Adipocyte (in vitro differentiated cells): Measurements from ENCODE around the gene CKAP2L.
A peak's percentile ranks its signal among the peaks of the same experiment; 100 is the strongest.

Experiments used
- DNase-seq: peaks from one replicate; pipeline ENCODE4 v3.0.0-alpha.2; 2015; ENCODE audit warnings: low read depth
- H3K27me3 ChIP-seq: replicated peaks from 2 replicates; pipeline ENCODE4 v1.7.0; 2013; ENCODE audit warnings: mild to moderate bottlenecking, low read length, moderate library complexity; ENCODE audit not compliant: control insufficient read depth, insufficient read depth
- H3K36me3 ChIP-seq: 2 replicates; pipeline ENCODE4 v1.7.0; 2013; ENCODE audit warnings: low read length, mild to moderate bottlenecking, moderate library complexity; ENCODE audit not compliant: control insufficient read depth, insufficient read depth, severe bottlenecking
- H3K4me1 ChIP-seq: 2 replicates; pipeline ENCODE4 v1.7.0; 2013; ENCODE audit warnings: mild to moderate bottlenecking, low read length, moderate library complexity; ENCODE audit not compliant: control insufficient read depth, insufficient read depth
- H3K4me3 ChIP-seq: 2 replicates; pipeline ENCODE4 v1.7.0; 2013; ENCODE audit warnings: mild to moderate bottlenecking, low read length, moderate library complexity
- H3K9ac ChIP-seq: 2 replicates; pipeline ENCODE4 v1.7.0; 2013; ENCODE audit warnings: mild to moderate bottlenecking, low read length, moderate library complexity
- H3K9me3 ChIP-seq: 2 replicates; pipeline ENCODE4 v1.7.0; 2013; ENCODE audit warnings: mild to moderate bottlenecking, low read length, moderate library complexity; ENCODE audit not compliant: control insufficient read depth

The CKAP2L gene

DNA sequence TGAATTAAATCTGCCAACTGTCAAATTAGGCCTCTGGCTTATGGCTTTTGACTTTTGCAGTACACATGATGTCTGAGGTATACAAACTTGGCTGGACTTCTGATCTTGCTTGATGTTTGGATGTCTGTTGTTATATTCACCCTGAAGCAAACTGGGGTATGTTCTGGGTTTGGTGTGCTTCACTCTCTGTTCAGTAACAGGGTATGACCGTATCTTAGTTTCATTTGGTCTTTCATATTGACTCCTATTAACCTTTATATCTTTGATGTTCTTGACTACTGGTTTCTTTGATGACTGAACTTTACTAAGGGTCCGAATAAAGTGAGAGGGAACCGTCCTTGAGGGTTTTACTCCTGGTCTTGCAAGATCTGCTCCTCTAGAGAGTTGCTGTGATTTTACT lies 8.2 kb downstream of the CKAP2L start:
- H3K36me3 ChIP-seq, result no peaks in the 10 kb centered on the region
- no peak overlapping the region for H3K9ac ChIP-seq
- no peaks in the 10 kb centered on the region for H3K27me3 ChIP-seq
- H3K9me3 ChIP-seq, result no peaks in the 10 kb centered on the region
- no peak for DNase-seq
- peaks cover 12% of the 10 kb centered on the region for H3K4me1 ChIP-seq
- no peak overlapping the region for H3K4me3 ChIP-seq

DNA sequence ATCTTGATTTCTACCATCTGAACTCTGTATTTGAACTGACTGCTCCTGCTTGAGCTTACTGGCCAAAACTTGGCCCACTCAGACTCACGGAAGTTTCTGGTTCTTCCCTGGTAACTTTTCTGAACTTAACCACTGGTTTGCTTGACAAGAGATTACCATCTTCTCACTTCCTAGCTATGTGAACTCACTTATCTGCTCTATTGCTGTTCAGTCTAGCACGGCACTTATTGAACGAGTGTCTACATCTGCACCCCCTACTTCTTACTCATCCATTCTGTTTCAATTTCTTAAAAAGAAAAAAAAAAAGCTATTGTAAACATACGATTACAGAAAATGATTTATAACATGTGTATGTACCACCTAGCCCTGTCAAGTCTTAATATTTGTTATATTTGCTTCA lies 9.0 kb downstream of the CKAP2L start:
- Histone ChIP-seq H3K9me3 (no peaks in the 10 kb centered on the region), H3K4me3 (no peak overlapping the region), H3K36me3 (no peaks in the 10 kb centered on the region), H3K9ac (no peak overlapping the region), H3K4me1 (peaks cover 12% of the 10 kb centered on the region), H3K27me3 (no peaks in the 10 kb centered on the region)
- DNase-seq, result no peak

DNA sequence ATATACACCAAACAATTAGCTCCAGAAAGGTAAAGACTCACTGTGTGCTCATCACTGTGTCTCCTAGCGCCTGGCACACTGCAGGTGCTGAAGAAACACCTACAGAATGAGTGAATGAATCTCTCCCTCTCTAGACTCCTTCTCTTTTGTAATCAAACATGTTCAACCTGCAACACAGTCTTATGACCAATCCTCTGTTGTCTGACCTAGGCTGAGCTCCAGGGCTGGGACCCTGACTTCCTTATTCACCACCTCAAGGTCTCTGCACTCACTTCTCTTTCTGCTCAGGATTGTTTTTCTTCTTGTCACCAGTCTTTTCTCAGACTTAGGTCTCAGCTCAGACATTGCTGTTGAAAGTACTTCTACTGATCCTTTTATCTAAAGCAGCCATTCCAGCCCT lies 9.8 kb downstream of the CKAP2L start:
- Histone ChIP-seq H3K4me3 (no peak overlapping the region), H3K36me3 (no peaks in the 10 kb centered on the region), H3K9me3 (no peaks in the 10 kb centered on the region), H3K9ac (no peak overlapping the region), H3K27me3 (no peaks in the 10 kb centered on the region), H3K4me1 (peaks cover 12% of the 10 kb centered on the region)
- DNase-seq, result no peak

DNA sequence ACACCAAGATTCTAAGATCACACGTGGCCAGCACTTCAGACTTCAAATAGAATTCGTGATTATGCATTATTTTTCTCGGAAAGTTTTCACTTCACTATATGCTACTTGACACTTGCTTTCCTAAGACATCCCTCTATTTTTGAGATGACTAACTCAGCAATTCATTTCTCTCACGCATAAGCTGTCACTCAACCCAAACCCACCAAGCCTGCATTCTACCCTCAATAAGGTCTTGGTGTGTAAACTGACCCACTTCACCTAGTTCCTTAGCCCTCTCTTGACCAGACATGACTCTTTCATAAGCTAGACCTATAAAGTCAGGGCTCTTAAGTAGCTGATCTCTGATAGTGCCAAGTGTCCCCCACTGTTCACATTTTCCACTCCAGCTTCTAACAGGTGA lies 11.7 kb downstream of the CKAP2L start:
- Histone ChIP-seq H3K9ac (no peak overlapping the region), H3K27me3 (no peaks in the 10 kb centered on the region), H3K9me3 (no peaks in the 10 kb centered on the region), H3K4me3 (no peak overlapping the region), H3K36me3 (no peaks in the 10 kb centered on the region), H3K4me1 (peaks cover 12% of the 10 kb centered on the region)
- DNase-seq, result no peak

DNA sequence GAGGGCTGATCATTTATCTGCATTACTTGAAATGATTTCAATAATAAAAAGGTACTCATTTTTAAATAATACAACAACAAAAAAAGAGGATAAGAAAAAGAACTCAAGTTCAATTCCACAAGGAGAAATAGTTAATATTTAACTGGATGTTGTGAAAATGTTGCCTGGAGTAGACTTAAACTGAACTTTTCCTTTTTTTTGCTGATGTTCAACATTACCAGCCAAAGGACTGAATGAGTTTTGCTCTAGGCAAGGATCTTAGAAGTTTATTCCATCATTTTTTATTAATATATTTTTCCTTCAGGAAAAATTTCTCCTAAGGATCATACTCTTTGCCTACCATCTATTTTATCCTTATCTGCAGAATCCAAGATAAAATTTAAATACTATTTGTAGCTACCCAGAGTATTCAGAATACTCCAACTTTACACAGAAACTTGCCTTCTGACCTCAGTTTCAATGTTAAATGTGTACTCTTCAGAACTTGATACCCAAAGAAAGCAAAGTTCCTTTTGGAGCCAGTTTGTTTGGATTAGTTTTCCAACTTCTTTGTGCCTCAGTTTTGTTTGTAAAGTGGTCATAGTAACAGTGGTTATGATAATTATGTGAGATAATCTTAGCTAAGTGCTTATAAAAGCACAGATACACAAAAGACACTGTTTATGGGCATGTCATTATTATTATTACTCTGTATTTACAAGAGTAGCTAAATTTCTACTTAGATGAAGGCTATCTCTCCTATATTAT lies 12.8 kb downstream of the CKAP2L start:
- DNase-seq, result no peak
- Histone ChIP-seq H3K9me3 (no peaks in the 10 kb centered on the region), H3K27me3 (no peaks in the 10 kb centered on the region), H3K4me1 (peaks cover 7% of the 10 kb centered on the region), H3K36me3 (no peaks in the 10 kb centered on the region), H3K9ac (no peak overlapping the region), H3K4me3 (no peak overlapping the region)

DNA sequence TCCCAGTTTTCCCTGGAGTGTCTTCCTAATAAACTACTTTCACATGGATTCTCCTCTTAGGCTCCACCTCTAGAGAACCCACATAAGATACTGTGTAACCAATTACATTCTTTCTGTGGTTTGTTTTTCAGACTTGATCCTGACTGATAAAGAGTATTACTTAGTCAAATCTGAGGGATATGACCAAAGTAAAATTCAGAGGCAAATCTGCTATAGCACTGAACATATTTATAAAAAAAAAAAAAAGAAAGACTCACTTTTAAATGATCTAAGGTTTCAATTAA lies 13.9 kb downstream of the CKAP2L start:
- H3K27me3 ChIP-seq, result no peaks in the 10 kb centered on the region

DNA sequence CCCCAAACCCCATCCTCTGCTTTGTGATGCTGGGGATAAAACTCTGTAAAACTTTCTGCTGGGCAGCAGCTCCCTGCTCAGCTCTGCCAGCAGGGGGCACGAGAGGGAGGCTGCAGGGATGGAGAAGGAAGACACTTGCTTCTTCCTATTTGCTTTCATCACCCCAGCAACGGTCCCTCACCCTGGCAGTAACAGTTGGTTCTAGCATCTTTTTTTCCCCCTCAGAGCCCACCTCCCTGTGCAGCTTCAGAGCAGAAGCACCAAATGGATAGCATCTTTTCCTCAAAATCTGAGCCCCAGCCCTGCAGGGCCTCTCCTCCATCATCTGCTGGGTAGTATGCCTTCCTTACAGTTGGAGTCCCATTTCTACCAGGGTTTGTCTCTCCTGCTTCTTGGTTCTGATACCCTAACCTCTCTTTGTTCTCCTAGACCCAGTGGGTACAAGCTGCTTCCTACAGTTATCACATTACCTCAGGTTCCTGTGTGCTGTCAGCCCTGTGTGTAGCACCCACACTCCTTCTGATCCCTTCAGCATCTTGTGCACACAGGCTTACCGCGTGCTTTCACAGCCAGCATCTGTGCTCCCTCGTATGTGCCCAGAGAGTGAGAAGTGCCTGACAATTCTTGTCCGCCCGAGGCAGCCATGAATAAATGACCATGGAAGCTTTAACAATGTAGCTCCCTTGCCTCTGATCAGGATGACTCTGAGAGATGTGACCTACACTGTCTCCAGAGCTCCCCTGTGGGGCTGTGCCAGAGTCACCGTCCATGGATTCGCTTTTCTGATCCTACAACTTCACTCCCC lies 14.5 kb downstream of the CKAP2L start:
- no peak overlapping the region for H3K4me3 ChIP-seq
- no peaks in the 10 kb centered on the region for H3K36me3 ChIP-seq
- peak; percentile 88 for DNase-seq
- H3K27me3 ChIP-seq, result no peaks in the 10 kb centered on the region
- H3K4me1 ChIP-seq, result no peaks in the 10 kb centered on the region
- no peaks in the 10 kb centered on the region for H3K9me3 ChIP-seq
- H3K9ac ChIP-seq, result no peak overlapping the region

More for the DNA sequence above, 13.9 kb downstream of the CKAP2L start:
- Histone ChIP-seq H3K36me3 (no peaks in the 10 kb centered on the region), H3K9me3 (no peaks in the 10 kb centered on the region), H3K4me1 (no peaks in the 10 kb centered on the region), H3K9ac (no peak overlapping the region), H3K4me3 (no peak overlapping the region)
- no peak for DNase-seq

DNA sequence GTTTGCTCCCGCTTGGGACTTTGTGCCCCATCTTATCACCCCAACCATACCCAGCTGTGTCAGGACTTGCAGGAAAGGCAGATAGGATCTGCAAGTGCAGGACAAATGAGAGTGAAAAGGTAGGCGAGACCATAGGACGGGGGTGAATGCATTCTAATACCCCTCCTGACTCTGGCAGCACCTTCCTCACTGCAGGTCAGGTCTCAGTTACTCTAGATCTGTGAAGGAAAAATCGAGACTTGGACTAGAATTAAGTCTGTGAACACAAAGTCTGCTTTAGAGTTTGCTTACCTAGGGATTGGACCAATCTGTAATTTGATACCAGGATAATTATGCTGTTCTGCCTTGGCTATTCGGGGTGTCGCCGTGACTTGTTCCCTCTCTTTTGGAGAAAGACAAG lies 23.9 kb downstream of the CKAP2L start:
- no peaks in the 10 kb centered on the region for H3K36me3 ChIP-seq
- no peak overlapping the region for H3K9ac ChIP-seq
- H3K4me1 ChIP-seq, result no peaks in the 10 kb centered on the region
- H3K27me3 ChIP-seq, result no peaks in the 10 kb centered on the region
- no peak overlapping the region for H3K4me3 ChIP-seq
- H3K9me3 ChIP-seq, result no peaks in the 10 kb centered on the region
- no peak for DNase-seq

DNA sequence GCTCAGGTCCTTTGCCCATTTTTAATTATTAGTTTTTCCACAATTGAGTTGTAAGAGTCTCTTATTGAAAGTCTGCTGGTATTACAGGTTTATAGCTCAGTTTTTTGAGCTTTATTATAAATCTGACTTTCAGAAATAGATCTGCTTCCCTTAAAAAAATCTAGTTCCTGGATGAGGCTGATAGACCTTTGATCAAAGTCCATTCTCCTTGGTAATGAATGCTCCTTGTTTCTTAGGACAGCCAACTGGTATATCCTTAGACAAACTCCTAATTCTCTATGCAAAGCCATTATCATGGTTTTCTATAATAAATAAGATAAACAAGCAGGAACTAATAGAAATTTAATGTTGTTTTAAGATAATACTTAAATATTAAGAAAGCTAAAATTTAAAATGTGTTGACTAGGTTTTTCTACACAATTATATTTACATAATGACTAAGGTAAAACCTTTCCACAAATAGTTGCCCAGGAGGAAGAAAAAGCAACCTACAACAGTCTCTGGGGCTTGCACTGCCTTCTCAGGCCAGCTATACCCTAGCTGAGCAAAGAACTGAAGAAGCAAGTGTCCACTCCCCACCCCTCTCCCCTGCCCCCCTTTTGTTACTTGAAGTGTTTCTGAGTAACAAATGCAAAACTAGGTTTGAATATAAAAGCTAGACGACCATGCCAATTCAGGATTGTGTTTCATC lies 26.7 kb downstream of the CKAP2L start:
- H3K27me3 ChIP-seq, result no peaks in the 10 kb centered on the region
- no peaks in the 10 kb centered on the region for H3K36me3 ChIP-seq
- no peak overlapping the region for H3K4me3 ChIP-seq
- H3K4me1 ChIP-seq, result no peaks in the 10 kb centered on the region
- no peak overlapping the region for H3K9ac ChIP-seq
- no peaks in the 10 kb centered on the region for H3K9me3 ChIP-seq
- DNase-seq, result no peak

DNA sequence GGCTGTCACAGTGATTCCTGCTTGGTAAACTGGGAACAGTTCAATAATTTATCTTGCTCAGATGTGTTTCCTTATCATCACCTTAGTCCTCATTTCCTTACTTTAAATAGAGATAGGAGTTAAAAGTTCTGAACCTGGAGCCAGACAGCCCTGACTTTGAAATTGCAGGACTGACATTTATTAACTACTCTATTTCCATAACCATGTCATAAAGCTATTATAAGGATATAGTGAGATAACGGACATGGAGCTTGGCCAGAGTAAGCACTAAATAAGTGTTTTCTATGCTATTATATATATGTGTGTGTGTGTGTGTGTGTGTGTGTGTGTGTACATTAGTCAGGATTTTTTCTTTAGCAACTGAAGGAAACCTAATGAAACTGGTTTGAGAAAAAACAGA lies 30.5 kb downstream of the CKAP2L start:
- H3K9ac ChIP-seq, result no peak overlapping the region

DNA sequence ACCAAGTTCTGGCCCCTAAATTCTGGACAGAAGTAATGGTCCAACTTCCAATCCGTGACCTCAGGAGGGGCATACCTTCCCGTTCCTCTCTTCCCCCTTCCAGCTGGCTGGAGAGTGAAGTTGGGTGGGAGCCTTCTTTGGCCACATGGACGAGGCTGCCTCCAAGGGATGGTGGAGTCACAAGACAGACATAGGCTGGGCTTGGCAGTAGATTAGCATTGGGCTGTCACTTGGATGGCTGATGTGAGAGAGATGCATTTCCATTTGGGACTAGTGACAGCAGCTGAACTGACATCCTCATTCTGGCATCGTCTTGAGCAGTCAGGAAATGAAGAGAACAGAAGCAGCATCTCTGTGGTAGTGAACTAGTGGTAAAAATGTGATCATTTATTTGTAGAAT lies 31.0 kb downstream of the CKAP2L start:
- no peaks in the 10 kb centered on the region for H3K36me3 ChIP-seq
- H3K4me1 ChIP-seq, result no peaks in the 10 kb centered on the region
- no peak overlapping the region for H3K9ac ChIP-seq
- DNase-seq, result no peak
- H3K4me3 ChIP-seq, result no peak overlapping the region
- H3K27me3 ChIP-seq, result no peaks in the 10 kb centered on the region
- no peaks in the 10 kb centered on the region for H3K9me3 ChIP-seq

More for the DNA sequence above, 30.5 kb downstream of the CKAP2L start:
- H3K4me1 ChIP-seq, result no peaks in the 10 kb centered on the region
- H3K36me3 ChIP-seq, result no peaks in the 10 kb centered on the region
- H3K9me3 ChIP-seq, result no peaks in the 10 kb centered on the region
- no peaks in the 10 kb centered on the region for H3K27me3 ChIP-seq
- no peak for DNase-seq
- no peak overlapping the region for H3K4me3 ChIP-seq
